ENCODE data around the gene WDFY1.

DNA sequence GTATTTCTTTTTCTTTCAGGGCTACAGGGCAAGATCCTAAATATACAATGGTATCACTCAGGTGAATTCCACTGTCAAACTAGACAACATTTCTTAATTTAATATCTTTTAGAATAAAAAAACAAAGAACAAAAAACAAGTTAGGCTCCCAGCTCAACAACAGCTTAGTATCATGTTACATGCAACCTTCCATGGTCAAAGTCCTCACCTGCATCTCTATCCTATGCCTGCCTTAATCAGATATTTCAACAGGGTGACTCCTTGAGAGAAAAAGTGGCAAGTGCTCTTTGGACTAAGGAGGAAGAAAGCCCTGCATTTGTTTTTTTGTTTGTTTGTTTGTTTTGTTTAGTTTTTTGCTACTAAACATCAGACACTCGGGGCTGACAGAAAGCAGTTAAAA, 50.2 kb downstream of the WDFY1 start:
- TF ChIP-seq, protein P1, sequence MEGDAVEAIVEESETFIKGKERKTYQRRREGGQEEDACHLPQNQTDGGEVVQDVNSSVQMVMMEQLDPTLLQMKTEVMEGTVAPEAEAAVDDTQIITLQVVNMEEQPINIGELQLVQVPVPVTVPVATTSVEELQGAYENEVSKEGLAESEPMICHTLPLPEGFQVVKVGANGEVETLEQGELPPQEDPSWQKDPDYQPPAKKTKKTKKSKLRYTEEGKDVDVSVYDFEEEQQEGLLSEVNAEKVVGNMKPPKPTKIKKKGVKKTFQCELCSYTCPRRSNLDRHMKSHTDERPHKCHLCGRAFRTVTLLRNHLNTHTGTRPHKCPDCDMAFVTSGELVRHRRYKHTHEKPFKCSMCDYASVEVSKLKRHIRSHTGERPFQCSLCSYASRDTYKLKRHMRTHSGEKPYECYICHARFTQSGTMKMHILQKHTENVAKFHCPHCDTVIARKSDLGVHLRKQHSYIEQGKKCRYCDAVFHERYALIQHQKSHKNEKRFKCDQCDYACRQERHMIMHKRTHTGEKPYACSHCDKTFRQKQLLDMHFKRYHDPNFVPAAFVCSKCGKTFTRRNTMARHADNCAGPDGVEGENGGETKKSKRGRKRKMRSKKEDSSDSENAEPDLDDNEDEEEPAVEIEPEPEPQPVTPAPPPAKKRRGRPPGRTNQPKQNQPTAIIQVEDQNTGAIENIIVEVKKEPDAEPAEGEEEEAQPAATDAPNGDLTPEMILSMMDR (IDR thresholded peaks at IDR 0.05): no peak
- no peak for TF ChIP-seq GTF2I (CRISPR knock-in tag; conservative IDR thresholded peaks at IDR 0.05)
- no peak for TF ChIP-seq CREB1 (CRISPR knock-in tag; IDR thresholded peaks at IDR 0.05)
- TF ChIP-seq FOXK1 (CRISPR knock-in tag; IDR thresholded peaks at IDR 0.05): no peak
- TF ChIP-seq, protein P2, sequence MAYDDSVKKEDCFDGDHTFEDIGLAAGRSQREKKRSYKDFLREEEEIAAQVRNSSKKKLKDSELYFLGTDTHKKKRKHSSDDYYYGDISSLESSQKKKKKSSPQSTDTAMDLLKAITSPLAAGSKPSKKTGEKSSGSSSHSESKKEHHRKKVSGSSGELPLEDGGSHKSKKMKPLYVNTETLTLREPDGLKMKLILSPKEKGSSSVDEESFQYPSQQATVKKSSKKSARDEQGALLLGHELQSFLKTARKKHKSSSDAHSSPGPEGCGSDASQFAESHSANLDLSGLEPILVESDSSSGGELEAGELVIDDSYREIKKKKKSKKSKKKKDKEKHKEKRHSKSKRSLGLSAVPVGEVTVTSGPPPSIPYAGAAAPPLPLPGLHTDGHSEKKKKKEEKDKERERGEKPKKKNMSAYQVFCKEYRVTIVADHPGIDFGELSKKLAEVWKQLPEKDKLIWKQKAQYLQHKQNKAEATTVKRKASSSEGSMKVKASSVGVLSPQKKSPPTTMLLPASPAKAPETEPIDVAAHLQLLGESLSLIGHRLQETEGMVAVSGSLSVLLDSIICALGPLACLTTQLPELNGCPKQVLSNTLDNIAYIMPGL (CRISPR knock-in tag; IDR thresholded peaks at IDR 0.05): no peak
- TF ChIP-seq NFE2L1 (CRISPR knock-in tag; IDR thresholded peaks at IDR 0.05): no peak
- no peak for TF ChIP-seq CREM (CRISPR knock-in tag; IDR thresholded peaks at IDR 0.05)
- TF ChIP-seq, protein P3, sequence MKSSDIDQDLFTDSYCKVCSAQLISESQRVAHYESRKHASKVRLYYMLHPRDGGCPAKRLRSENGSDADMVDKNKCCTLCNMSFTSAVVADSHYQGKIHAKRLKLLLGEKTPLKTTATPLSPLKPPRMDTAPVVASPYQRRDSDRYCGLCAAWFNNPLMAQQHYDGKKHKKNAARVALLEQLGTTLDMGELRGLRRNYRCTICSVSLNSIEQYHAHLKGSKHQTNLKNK (CRISPR knock-in tag; IDR thresholded peaks at IDR 0.05): no peak
- no peak for TF ChIP-seq NR2C2 (CRISPR knock-in tag; IDR thresholded peaks at IDR 0.05)
- TF ChIP-seq, protein P4, sequence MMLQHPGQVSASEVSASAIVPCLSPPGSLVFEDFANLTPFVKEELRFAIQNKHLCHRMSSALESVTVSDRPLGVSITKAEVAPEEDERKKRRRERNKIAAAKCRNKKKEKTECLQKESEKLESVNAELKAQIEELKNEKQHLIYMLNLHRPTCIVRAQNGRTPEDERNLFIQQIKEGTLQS (CRISPR knock-in tag; conservative IDR thresholded peaks at IDR 0.05): no peak
